Panc1 (cell line): ENCODE measurements around the gene C4orf51. TPM values are rescaled to one million over a fixed set of nuclear protein-coding genes. Genes with fewer than 3 reads are reported as not detected.

Experiments
- ATAC-seq: fragments of 200-7000 bp; cut with Tn5 transposase; 2 replicates; pipeline ENCODE4 v1.9.1; 2020; ENCODE audit warnings: mild to moderate bottlenecking, moderate library complexity
- BruUV-seq: library from RNA; stranded (reverse); fragments of 400-500 nt; replicated peaks from 2 replicates; lab custom pipeline; 2021; lab: Mats Ljungman, UMichigan
- CTCF ChIA-PET: fragments of 300-600 bp; sonication (Branson Sonifier 250); formaldehyde crosslinking; loops from one replicate; lab custom pipeline; 2022; ENCODE audit warnings: antibody characterized with exemption; lab: Charles Lee
- POLR2A ChIA-PET: fragments of 300-600 bp; sonication (Branson Sonifier 250); formaldehyde crosslinking; loops from one replicate; lab custom pipeline; 2022; ENCODE audit warnings: antibody characterized with exemption; lab: Charles Lee
- DNase-seq: peaks from one replicate; pipeline ENCODE4 v3.0.0-alpha.2; 2010; ENCODE audit warnings: low read depth, low spot score
- H3K27ac ChIP-seq: 2 replicates; pipeline ENCODE4 v1.5.1; 2011; ENCODE audit warnings: mild to moderate bottlenecking, low read length, inconsistent platforms
- H3K27me3 ChIP-seq: fragments of 200-500 bp; sonication (Bioruptor generic); 2 replicates; pipeline ENCODE4 v1.6.0; 2014; ENCODE audit warnings: low read length, inconsistent platforms; ENCODE audit not compliant: control insufficient read depth, insufficient read depth
- H3K36me3 ChIP-seq: fragments of 200-500 bp; sonication (Bioruptor generic); 2 replicates; pipeline ENCODE4 v1.5.1; 2014; ENCODE audit warnings: inconsistent platforms, mild to moderate bottlenecking, low read length, moderate library complexity; ENCODE audit not compliant: control insufficient read depth, insufficient read depth
- H3K4me1 ChIP-seq: 2 replicates; pipeline ENCODE4 v1.5.1; 2011; ENCODE audit warnings: inconsistent platforms, mild to moderate bottlenecking, low read length, moderate library complexity; ENCODE audit not compliant: control insufficient read depth, insufficient read depth
- H3K4me3 ChIP-seq, 2 experiments: 2 replicates each; pipeline ENCODE4 v1.5.1; 2011 to 2012; ENCODE audit warnings: low read depth in 2 of 2, low read length in 2 of 2, mild to moderate bottlenecking in 2 of 2, inconsistent platforms in 1 of 2, moderate library complexity in 1 of 2
- H3K9me3 ChIP-seq: fragments of 200-500 bp; sonication (Bioruptor generic); 2 replicates; pipeline ENCODE4 v1.5.1; 2014; ENCODE audit warnings: low read depth, mild to moderate bottlenecking, inconsistent platforms, low read length, moderate library complexity; ENCODE audit not compliant: control insufficient read depth, insufficient read depth
- POLR2AphosphoS5 ChIP-seq: IDR thresholded peaks from 2 replicates; pipeline ENCODE4 v1.6.1; 2012; ENCODE audit warnings: mild to moderate bottlenecking, low read depth, low read length, moderate library complexity
- SIN3A ChIP-seq: IDR thresholded peaks from 2 replicates; pipeline ENCODE4 v1.6.1; 2012; ENCODE audit warnings: low read depth, mild to moderate bottlenecking, low read length, moderate library complexity, borderline replicate concordance; ENCODE audit not compliant: insufficient read depth
- TCF7L2 ChIP-seq: IDR thresholded peaks from 2 replicates; pipeline ENCODE4 v1.6.1; 2011; ENCODE audit warnings: mild to moderate bottlenecking, low read depth, low read length, inconsistent platforms
- in situ Hi-C: cut with HindIII; loops from 2 replicates; pipeline ENCODE4 v1.10.0; 2016; ENCODE audit warnings: low sequenced_read_pairs, low pct_unique_long_range_greater_than_20kb
- intact Hi-C: fragments of 100-400 bp; cut with micrococcal nuclease; formaldehyde crosslinking; loops from one replicate; pipeline ENCODE4 v1.10.0; 2022; ENCODE audit not compliant: unreplicated experiment
- total RNA-seq: library from RNA; stranded (reverse); gene quantifications from one replicate; pipeline ENCODE4 v1.2.1, GENCODE V29; 2021; ENCODE audit not compliant: unreplicated experiment
- TF ChIP-seq, protein P1 (sequence below), 2 experiments: IDR thresholded peaks; 2 replicates each; pipeline ENCODE4 v1.6.1; 2011 to 2012; ENCODE audit warnings: low read depth in 2 of 2, control low read depth in 1 of 2, low read length in 1 of 2, mild to moderate bottlenecking in 1 of 2, moderate library complexity in 1 of 2; ENCODE audit not compliant: insufficient read depth in 1 of 2
- TF ChIP-seq, protein P2 (sequence below): fragments of 450-650 bp; IDR thresholded peaks from 2 replicates; pipeline ENCODE4 v1.5.1; 2017; ENCODE audit warnings: mild to moderate bottlenecking

Gene C4orf51
- total RNA-seq, 1 experiment from 2014 or later = not detected

- POLR2A ChIA-PET = no interaction called here
- no peaks in the 10 kb centered on the region for H3K4me1 ChIP-seq
- ATAC-seq = no peak
Measured at GRCh38 chr4:145663194-145663593, 16.8 kb upstream of the C4orf51 start.

DNA sequence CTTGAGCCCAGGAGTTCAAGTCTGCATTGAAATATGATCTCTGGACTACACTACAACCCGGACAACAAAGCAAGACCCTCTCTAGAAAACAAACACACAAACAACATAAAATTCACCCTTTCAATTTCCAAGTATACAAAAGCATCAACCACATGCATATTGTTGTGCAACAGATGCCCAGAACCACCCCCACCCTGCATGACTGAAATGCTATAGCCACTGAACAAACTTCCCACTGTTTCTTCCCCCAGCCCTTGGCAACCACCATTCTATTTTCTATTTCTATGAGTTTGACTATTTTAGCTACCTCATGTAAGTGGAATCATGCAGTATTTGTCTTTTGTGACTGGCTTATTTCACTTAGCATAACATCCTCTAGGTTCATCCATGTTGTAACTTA is 14.2 kb upstream of the C4orf51 start:
- TF ChIP-seq, protein P1, sequence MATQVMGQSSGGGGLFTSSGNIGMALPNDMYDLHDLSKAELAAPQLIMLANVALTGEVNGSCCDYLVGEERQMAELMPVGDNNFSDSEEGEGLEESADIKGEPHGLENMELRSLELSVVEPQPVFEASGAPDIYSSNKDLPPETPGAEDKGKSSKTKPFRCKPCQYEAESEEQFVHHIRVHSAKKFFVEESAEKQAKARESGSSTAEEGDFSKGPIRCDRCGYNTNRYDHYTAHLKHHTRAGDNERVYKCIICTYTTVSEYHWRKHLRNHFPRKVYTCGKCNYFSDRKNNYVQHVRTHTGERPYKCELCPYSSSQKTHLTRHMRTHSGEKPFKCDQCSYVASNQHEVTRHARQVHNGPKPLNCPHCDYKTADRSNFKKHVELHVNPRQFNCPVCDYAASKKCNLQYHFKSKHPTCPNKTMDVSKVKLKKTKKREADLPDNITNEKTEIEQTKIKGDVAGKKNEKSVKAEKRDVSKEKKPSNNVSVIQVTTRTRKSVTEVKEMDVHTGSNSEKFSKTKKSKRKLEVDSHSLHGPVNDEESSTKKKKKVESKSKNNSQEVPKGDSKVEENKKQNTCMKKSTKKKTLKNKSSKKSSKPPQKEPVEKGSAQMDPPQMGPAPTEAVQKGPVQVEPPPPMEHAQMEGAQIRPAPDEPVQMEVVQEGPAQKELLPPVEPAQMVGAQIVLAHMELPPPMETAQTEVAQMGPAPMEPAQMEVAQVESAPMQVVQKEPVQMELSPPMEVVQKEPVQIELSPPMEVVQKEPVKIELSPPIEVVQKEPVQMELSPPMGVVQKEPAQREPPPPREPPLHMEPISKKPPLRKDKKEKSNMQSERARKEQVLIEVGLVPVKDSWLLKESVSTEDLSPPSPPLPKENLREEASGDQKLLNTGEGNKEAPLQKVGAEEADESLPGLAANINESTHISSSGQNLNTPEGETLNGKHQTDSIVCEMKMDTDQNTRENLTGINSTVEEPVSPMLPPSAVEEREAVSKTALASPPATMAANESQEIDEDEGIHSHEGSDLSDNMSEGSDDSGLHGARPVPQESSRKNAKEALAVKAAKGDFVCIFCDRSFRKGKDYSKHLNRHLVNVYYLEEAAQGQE (IDR thresholded peaks at IDR 0.05; ENCODE audit: insufficient read depth in 1 of 2, low read depth in 2 of 2, low read length in 1 of 2) = no peak
- no peak for TF ChIP-seq POLR2AphosphoS5
- TF ChIP-seq TCF7L2 = no peak
- TF ChIP-seq, protein P2, sequence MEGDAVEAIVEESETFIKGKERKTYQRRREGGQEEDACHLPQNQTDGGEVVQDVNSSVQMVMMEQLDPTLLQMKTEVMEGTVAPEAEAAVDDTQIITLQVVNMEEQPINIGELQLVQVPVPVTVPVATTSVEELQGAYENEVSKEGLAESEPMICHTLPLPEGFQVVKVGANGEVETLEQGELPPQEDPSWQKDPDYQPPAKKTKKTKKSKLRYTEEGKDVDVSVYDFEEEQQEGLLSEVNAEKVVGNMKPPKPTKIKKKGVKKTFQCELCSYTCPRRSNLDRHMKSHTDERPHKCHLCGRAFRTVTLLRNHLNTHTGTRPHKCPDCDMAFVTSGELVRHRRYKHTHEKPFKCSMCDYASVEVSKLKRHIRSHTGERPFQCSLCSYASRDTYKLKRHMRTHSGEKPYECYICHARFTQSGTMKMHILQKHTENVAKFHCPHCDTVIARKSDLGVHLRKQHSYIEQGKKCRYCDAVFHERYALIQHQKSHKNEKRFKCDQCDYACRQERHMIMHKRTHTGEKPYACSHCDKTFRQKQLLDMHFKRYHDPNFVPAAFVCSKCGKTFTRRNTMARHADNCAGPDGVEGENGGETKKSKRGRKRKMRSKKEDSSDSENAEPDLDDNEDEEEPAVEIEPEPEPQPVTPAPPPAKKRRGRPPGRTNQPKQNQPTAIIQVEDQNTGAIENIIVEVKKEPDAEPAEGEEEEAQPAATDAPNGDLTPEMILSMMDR = no peak
- no peak for TF ChIP-seq SIN3A
- no peak overlapping the region for H3K27ac ChIP-seq
- BruUV-seq = no TSS peak
- no peak overlapping the region for H3K4me3 ChIP-seq
- in situ Hi-C loops = no loop called here
- H3K9me3 ChIP-seq = no peaks in the 10 kb centered on the region
- DNase-seq = no peak
- H3K27me3 ChIP-seq = no peaks in the 10 kb centered on the region
- no peaks in the 10 kb centered on the region for H3K4me1 ChIP-seq
- ChIA-PET CTCF (no interaction called here), POLR2A (no interaction called here)
- ATAC-seq = no peak
- intact Hi-C loops = no loop called here
- no peaks in the 10 kb centered on the region for H3K36me3 ChIP-seq

More at GRCh38 chr4:145663194-145663593, 16.8 kb upstream of the C4orf51 start:
- intact Hi-C loops = no loop called here
- H3K27me3 ChIP-seq = no peaks in the 10 kb centered on the region
- CTCF ChIA-PET = no interaction called here
- in situ Hi-C loops = no loop called here
- TF ChIP-seq, protein P2 = no peak
- TF ChIP-seq TCF7L2 (no peak), POLR2AphosphoS5 (no peak), SIN3A (no peak)
- TF ChIP-seq, protein P1 (IDR thresholded peaks at IDR 0.05; ENCODE audit: insufficient read depth in 1 of 2, low read depth in 2 of 2, low read length in 1 of 2) = no peak
- H3K4me3 ChIP-seq = no peak overlapping the region
- no TSS peak for BruUV-seq
- no peaks in the 10 kb centered on the region for H3K9me3 ChIP-seq
- H3K27ac ChIP-seq = no peak overlapping the region
- DNase-seq = no peak
- no peaks in the 10 kb centered on the region for H3K36me3 ChIP-seq
